KOPT-K1 (cell line): Measurements from ENCODE around the gene ISG15.
"Not testable (repeated sequence)": the region's sequence is repeated elsewhere in the genome, so short reads cannot be mapped to it uniquely, and the experiment has no call there.

Source experiments
- H3K27ac ChIP-seq: fragments of 200-600 bp; sonication (generic); 2 replicates; pipeline ENCODE4 v1.5.1; 2016; ENCODE audit warnings: antibody characterized with exemption, mild to moderate bottlenecking, low read depth, low read length; ENCODE audit not compliant: poor library complexity, severe bottlenecking
- H3K36me3 ChIP-seq: fragments of 200-600 bp; sonication (generic); 2 replicates; pipeline ENCODE4 v1.5.1; 2017; ENCODE audit warnings: antibody characterized with exemption, mild to moderate bottlenecking, low read length, moderate library complexity; ENCODE audit not compliant: insufficient read depth
- H3K9me3 ChIP-seq: fragments of 200-600 bp; sonication (generic); 2 replicates; pipeline ENCODE4 v1.5.1; 2017; ENCODE audit warnings: antibody characterized with exemption, low read length, mild to moderate bottlenecking; ENCODE audit not compliant: insufficient read depth, poor library complexity, severe bottlenecking

The ISG15 gene

DNA sequence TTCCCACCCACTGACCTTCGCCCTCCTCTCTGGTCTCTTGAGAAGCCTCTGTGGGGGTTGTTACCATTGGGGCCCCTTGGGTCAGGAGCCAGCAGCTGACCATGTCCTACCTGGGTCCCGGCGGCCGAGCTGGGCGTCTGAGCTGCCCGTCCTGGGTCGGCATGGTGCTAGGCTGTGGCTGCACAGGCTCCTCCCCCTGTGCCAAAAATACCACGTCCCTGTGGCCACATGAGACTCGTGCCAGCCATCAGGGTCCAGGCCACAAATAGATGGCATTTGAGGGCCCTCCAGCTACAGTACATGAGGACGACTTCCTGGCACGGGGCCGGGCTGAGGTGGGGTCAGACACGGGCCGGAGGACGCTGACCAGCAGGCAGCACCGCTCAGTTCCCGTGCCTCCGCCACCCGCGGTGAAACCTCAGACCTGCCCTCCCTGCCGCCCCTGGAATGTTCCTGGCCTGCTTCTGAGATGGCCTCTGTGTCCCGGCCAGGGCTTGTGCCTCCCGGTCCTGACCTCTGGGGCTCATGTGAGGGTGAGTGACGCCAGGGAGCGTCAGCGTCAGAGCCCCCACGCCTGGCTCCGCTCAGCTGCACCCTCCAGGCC is 31.2 kb upstream of the ISG15 start, which contains the start of gene PERM1:
Gene PERM1 (minus strand): TSS at position 139 of the 604 bp plus-strand sequence. CDS start 1,064 bp downstream, outside the sequence.
- Histone ChIP-seq H3K36me3 (no peaks in the 10 kb centered on the region), H3K27ac (no peak within 1 kb of the TSS), H3K9me3 (no peaks in the 10 kb centered on the region)

DNA sequence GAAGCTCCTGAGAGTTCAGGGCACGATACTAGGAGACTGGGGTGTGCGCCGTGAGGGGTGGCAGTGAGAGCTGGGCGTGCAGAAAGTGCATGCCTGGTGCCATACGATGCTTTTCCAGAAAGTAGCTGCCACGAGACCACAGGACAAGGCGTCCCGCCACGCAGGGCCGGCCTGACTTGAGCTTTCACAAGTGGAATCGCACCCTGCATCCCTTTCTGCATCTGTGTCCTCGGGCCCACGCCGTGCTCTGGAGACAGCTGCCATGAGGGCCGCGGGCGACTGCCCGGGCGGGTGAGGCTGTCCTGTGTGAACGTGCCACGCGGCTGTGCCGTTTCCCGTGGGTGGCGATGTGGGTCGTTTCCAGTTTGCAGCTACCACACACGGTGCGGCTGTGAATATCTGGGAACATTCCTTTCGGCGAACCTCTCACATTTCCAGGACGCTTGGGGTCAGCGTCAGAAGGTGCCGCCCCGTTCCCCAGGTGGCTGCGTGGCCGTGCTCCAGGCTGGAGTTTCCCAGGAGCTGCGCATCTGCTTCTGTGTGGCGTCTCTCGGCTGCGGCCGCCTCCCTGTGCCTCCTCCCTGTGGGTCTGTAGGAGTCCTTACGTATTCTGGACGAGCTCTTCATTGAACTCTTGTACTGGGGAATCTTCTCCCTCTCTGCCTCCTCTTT is 30.4 kb upstream of the ISG15 start:
- no peak overlapping the region for H3K27ac ChIP-seq

DNA sequence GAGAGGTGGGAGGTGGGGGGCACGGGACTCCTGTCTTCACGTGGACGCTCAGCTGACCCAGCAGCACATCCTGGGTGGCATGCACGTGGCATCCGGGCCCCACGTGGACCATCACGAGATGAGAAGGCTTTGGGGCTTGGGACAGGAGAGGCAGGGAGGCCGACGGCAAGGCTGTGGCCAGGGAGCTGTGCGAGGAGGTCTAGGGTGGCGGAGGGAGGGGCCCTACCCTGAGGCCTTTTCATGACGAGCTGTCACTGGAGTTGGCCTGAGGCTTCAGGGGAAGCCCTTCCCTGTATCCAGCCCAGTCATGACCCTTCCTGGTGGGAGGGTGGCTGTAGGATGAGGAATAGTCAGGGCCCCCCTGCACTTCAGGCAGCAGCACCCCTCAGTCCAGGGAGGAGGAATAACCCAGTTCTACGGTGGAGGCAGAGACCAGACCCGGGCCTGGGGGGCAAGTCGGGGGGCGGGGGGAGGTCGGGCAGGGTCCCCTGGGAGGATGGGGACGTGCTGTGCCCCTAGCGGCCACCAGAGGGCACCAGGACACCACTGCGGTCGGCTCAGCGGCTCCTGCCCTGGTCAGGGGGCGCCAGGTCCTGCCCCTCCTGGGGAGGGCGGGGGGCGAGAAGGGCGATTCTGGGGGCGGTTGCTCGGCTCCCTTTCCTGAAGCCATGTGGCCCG is 29.4 kb upstream of the ISG15 start:
- no peaks in the 10 kb centered on the region for H3K9me3 ChIP-seq
- H3K36me3 ChIP-seq = no peaks in the 10 kb centered on the region
- H3K27ac ChIP-seq = no peak overlapping the region

More for the DNA sequence above, 30.4 kb upstream of the ISG15 start:
- no peaks in the 10 kb centered on the region for H3K9me3 ChIP-seq
- H3K36me3 ChIP-seq = no peaks in the 10 kb centered on the region

DNA sequence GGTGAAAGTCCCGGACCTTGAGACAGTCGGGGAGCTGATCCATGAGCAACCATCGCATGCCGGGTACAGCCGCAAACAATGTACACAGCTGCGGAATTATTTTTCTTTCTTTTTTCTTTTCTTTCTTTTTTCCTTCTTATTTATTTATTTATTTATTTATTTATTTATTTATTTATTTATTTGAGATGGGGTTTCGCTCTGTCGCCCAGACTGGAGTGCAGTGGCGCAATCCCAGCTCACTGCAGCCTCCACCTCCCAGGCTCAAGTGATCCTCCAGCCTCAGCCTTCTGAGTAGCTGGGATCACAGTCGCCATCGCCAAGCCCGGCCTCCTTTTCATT is 28.9 kb upstream of the ISG15 start:
- Histone ChIP-seq H3K36me3 (no peaks in the 10 kb centered on the region), H3K27ac (no peak overlapping the region), H3K9me3 (no peaks in the 10 kb centered on the region)

DNA sequence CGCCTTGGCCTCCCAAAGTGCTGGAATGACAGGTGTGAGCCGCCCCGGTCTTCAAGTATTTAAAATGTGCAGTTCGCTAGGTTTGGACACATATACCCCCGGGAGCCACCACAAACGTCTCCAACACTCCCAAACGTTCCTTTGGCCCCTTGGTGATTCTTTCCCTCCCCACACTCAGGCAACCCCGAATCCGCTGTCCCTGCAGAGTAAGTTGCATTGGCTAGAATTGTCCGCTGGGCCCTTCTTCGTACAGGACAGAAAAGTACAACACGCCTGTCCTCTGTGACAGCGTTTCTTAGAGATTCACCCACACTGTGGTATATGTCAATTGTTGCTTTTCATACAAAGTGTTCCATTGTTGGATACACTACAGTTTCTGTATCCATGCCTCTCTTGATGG is 28.2 kb upstream of the ISG15 start:
- Histone ChIP-seq H3K36me3 (no peaks in the 10 kb centered on the region), H3K27ac (no peak overlapping the region), H3K9me3 (no peaks in the 10 kb centered on the region)

DNA sequence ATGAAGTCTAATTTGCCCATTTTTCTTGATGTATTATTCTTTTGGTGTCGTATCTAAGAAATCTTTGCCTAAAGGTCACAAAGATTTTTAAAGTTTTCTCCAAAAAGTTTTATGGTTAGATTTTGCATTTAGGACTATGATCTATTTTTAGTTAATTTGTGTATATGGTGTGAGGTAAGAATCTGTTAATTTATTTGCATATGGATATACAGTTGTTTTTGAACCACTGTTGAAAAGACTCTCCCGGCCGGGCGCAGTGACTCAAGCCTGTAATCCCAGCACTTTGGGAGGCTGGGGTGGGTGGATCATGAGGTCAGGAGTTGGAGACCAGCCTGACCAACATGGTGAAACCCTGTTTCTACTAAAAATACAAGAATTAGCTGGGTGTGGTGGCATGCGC is 25.2 kb upstream of the ISG15 start:
- H3K36me3 ChIP-seq, H3K9me3 ChIP-seq, H3K27ac ChIP-seq: not testable (repeated sequence)

DNA sequence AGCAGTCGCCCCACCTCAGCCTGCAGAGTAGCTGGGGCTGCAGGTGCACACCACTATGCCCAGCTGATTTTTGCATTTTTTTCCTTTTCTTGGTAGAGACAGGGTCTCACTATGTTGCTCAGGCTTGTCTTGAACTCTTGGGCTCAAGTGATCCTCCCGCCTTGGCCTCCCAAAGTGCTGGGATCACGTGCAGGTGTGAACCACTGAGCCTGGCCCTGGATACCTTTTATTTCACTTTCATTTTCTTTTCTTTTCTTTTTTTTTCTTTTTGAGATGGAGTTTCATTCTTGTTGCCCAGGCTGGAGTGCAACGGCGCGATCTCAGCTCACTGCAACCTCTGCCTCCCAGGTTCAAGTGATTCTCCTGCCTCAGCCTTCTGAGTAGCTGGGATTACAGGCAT is 22.0 kb upstream of the ISG15 start:
- not testable (repeated sequence) for H3K36me3 ChIP-seq, H3K27ac ChIP-seq, H3K9me3 ChIP-seq

DNA sequence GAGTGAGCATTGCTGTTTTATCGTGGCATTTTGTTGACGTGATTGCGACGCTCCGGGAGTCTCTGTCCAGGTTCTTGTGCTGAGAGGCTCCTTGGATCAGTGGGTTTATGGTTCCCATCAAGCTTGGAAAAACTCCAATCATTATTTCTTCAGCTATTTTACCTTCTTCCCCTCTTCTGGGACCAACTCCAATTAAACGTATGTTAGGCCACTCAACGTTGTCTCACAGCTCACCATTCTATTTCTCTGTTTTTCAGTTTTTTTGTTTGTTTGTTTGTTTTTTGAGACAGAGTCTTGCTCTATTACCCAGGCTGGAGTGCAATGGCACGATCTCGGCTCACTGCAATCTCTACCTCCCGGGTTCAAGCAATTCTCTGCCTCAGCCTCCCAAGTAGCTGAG is 21.4 kb upstream of the ISG15 start:
- no peak overlapping the region for H3K27ac ChIP-seq
- no peaks in the 10 kb centered on the region for H3K36me3 ChIP-seq
- peaks cover 9% of the 10 kb centered on the region for H3K9me3 ChIP-seq

DNA sequence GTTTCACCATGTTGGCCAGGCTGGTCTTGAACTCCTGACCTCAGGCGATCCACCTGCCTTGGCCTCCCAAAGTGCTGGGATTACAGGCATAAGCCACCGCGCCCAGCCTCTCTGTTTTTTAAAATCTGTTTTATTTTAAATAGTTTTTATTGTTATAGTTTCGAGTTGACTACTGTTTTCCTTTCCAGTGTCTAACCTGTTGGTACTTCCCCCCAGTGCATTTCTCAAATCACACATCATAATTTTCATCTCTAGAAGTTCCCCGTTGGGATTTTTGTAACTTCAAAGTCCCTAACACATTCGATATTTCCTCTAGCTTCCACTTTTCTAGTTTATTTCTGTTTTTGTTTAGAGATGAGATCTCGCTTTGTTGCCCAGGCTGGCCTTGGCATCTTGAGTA is 20.9 kb upstream of the ISG15 start:
- no peaks in the 10 kb centered on the region for H3K36me3 ChIP-seq
- H3K9me3 ChIP-seq = peaks cover 9% of the 10 kb centered on the region
- H3K27ac ChIP-seq = no peak overlapping the region

DNA sequence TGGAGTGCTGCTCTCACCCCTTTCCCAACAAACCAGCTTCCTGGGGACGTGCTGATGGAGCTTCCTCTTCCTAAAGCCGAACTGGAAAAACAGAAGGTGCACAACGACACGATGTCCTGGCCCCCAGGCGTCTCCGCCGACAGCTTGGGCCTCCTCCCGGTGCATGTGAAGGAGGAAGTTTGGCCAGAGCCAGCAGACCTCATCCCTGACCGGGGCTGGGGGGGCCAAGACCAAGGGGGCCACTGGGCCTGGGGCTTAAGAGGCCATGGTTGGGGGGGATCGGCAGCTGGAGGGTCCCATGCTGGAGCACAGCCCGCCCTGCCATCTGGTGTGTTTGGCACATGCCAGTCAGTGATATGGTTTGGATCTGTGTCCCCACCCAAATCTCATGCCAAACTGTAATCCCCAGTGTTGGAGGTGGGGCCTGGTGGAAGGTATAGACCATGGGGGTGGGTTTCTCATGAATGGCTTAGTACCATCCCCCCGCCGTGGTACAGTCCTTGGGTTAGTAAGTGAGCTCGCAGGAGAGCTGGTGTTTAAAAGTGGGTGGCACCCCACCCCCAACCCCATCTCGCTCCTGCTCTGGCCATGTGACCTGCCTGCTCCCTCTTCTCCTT is 19.8 kb upstream of the ISG15 start:
- H3K9me3 ChIP-seq = peaks cover 9% of the 10 kb centered on the region
- H3K36me3 ChIP-seq = no peaks in the 10 kb centered on the region

DNA sequence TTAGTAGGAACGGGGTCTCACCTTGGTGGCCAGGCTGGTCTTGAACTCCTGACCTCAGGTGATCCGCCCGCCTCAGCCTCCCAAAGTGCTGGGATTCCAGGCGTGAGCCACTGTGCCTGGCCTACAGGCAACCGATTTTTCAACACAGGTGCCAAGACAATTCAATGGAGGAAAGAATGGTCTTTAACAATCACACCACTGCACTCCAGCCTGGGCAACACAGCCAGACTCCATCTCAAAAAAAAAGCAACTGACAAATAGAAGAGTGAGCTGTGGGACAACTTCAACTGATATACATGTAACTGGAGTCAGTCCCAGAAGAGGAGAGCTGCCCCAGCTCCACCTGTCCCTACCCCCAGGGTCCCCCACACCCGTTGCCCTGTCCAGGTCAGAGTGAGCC is 18.8 kb upstream of the ISG15 start:
- H3K9me3 ChIP-seq, H3K27ac ChIP-seq, H3K36me3 ChIP-seq: not testable (repeated sequence)

More for the DNA sequence above, 19.8 kb upstream of the ISG15 start:
- no peak overlapping the region for H3K27ac ChIP-seq

DNA sequence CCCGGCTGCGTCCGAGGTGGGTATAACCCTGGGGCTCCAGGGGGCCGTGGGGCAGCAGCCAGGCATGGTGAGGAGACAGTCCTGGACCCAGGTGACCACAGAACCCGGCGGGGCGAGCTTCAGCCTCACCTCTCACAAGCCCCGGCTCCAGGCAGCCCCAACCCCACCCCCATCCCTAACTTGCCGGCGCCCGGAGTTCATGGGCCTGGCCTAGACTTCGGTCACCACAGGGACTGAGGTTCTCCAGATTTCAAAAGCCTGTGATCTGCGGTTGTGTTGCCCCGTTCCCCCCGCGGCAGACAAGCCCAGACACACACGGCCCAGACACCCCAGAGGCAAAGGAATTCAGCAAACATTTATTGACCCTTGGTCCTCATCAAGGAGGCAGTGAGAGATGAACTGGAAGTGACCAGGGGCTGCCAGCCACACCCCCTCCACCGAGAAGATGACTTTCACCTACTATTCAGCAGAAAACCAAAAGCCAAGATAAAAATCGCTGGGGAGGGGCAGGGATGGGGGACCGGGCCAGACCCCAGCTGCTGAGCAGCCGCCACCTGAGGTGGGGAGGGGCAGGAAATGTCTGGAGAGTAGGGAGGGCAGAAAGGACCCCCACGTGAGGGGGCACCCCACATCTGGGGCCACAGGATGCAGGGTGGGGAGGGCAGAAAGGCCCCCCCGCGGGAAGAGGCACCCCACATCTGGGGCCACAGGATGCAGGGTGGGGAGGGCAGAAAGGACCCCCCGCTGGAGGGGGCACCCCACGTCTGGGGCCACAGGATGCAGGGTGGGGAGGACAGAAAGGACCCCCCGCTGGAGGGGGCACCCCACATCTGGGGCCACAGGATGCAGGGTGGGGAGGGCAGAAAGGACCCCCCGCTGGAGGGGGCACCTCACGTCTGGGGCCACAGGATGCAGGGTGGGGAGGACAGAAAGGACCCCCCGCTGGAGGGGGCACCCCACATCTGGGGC is 17.3 kb upstream of the ISG15 start:
- H3K9me3 ChIP-seq = peaks cover 9% of the 10 kb centered on the region
- no peak overlapping the region for H3K27ac ChIP-seq

DNA sequence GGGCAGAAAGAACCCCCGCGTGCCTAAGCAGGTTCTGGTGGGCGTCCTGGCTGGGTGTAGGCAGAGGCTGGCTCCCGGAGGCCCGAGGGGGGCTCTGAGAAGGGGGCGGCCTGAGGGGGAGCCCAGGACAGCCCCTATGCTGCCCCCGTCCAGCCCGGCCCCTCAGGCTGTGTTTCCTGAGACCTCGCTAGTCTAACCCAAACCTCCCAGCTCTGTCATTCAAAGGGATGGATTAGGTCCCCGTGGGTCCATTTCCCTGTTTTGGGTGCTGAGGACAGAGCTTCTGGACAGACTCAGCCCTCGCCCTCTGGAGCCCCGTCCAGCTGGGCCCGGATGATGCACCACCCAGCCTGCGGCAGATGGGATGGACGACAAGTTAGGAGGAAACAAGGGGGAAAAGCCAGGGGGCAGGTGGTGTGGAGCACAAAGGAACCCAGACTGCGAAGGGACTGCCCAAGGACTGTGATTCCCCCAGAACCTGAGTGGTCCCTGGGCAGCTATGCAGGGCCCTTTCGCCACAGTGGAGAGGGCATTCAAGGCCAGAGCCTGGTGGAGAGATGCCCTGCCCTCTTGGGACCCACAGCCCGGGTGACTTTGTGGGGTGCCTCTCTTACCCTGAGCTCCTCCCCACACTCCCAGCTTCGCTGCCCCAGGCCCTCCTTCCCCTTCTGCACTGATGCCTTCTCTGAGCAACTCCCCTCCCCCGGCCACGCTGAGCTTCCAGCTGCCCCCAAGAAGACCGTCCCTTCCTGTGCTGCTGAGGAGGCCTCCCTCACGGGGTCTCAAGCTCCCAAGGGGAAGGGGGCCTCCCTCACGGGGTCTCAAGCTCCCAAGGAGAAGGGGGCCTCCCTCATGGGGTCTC is 16.2 kb upstream of the ISG15 start:
- Histone ChIP-seq H3K27ac (no peak overlapping the region), H3K9me3 (peaks cover 5% of the 10 kb centered on the region), H3K36me3 (no peaks in the 10 kb centered on the region)

More for the DNA sequence above, 17.3 kb upstream of the ISG15 start:
- no peaks in the 10 kb centered on the region for H3K36me3 ChIP-seq

DNA sequence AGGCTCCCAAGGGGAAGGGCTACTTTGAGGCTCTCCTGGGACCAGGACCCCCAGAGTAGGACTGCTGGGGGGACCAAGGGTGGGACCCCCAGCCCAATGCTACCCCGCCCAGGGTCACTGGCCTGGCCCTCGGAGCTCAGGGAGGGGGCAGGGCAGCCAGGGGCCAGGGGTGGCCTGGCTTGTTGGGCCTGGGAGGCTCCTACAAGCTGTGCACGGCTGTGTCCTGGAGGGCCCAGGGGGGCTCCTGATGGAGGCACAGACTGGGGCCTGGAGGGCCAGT is 15.6 kb upstream of the ISG15 start:
- no peaks in the 10 kb centered on the region for H3K36me3 ChIP-seq
- no peaks in the 10 kb centered on the region for H3K9me3 ChIP-seq
- no peak overlapping the region for H3K27ac ChIP-seq
